ENCODE results near the gene HBM.

HBM gene

DNA sequence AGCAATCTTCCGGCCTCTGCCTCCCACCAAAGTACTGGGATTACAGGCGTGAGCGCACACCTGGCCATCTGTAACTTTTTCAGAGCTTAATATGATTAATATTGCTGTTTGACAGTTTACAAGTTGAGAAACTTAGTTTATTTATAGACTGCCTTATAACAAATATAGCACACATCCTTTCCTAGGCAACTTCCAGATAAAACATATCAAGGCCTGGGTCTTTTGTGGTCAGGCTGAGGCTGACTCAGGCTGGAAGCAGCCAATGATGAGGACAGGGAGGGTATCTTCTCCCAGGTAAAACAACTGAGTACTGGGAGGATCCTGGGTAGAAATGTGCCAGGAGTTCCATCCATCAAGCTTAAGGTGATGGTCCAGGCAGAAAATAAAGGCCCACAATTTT is 47.2 kb downstream of the HBM start:
- Histone ChIP-seq H3K27me3 (ENCODE audit: control insufficient read depth, low read length) (no peaks in the 10 kb centered on the region), H3K4me2 (ENCODE audit: low read length) (no peak overlapping the region), H3K9me2 (replicated peaks; ENCODE audit: control insufficient read depth, low read length) (no peaks in the 10 kb centered on the region), H3K36me3 (ENCODE audit: control insufficient read depth, low read length) (peaks cover 85% of the 10 kb centered on the region), H3K9me3 (ENCODE audit: control insufficient read depth, insufficient read depth, low read length) (no peaks in the 10 kb centered on the region), H3F3A (ENCODE audit: control insufficient read depth, insufficient read depth) (0 out of 2 replicates have a peak, but pooled peaks cover 2% of the 10 kb centered on the region), H3K4me3 (ENCODE audit: low read length) (no peak overlapping the region), H3K27ac (ENCODE audit: low read depth, low read length) (no peak overlapping the region), H4K20me1 (ENCODE audit: control insufficient read depth, insufficient read depth, low read depth, low read length) (0 out of 2 replicates have a peak, but pooled peaks cover 3% of the 10 kb centered on the region), H3K4me1 (ENCODE audit: control insufficient read depth, low read length) (no peaks in the 10 kb centered on the region), H3K79me2 (ENCODE audit: control insufficient read depth, low read length) (peaks cover 73% of the 10 kb centered on the region)
- TF ChIP-seq, protein P1, sequence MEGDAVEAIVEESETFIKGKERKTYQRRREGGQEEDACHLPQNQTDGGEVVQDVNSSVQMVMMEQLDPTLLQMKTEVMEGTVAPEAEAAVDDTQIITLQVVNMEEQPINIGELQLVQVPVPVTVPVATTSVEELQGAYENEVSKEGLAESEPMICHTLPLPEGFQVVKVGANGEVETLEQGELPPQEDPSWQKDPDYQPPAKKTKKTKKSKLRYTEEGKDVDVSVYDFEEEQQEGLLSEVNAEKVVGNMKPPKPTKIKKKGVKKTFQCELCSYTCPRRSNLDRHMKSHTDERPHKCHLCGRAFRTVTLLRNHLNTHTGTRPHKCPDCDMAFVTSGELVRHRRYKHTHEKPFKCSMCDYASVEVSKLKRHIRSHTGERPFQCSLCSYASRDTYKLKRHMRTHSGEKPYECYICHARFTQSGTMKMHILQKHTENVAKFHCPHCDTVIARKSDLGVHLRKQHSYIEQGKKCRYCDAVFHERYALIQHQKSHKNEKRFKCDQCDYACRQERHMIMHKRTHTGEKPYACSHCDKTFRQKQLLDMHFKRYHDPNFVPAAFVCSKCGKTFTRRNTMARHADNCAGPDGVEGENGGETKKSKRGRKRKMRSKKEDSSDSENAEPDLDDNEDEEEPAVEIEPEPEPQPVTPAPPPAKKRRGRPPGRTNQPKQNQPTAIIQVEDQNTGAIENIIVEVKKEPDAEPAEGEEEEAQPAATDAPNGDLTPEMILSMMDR (IDR thresholded peaks at IDR 0.05; ENCODE audit: low read depth, low read length, poor library complexity, severe bottlenecking): no peak
- TF ChIP-seq EZH2phosphoT487 (IDR thresholded peaks at IDR 0.05; ENCODE audit: borderline replicate concordance, low read length): no peak
